Measurements from ENCODE around the gene TMEM260. TPM values are rescaled to one million over a fixed set of nuclear protein-coding genes. Genes with fewer than 3 reads are reported as not detected.
A peak's percentile ranks its signal among the peaks of the same experiment; 100 is the strongest.

Gene TMEM260
- total and polyA plus RNA-seq, 11 donors = 2.5 to 12.8 (median 5.2) TPM

DNA sequence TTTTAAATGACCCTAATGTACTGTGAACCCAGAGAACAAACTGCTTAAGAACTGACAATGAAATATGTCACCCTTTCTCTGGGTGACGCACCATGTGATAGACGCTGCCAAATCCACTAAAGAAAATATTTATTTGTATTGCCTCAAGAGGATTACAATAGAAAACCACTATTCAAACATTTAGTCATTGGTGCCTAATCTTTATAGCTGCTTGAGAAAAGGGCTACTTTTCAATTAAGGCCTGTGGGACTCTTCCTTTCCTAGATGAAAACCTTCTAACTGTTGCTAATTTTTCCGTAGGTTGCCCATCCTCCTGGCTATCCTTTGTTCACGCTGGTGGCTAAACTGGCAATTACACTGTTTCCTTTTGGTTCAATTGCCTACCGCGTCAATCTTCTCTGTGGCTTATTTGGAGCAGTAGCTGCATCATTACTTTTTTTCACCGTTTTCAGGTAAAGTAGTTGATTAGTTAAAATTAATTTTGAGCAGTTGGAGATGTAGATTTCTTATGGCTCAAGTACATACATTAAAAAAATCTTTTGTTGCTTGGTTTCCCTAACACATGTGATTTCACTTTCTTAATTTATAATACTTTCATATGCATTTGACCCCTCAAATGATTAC, 6.0 kb downstream of the TMEM260 start:
- ATAC-seq (no peak), DNase-seq (no peak)
- Histone ChIP-seq H3K27ac (no peak overlapping the region), H3K4me1 (peaks cover 0 to 26% (median 20%) of the 10 kb centered on the region in 12 donors), H3K36me3 (peaks cover 0 to 47% (median 28%) of the 10 kb centered on the region in 9 donors), H3K4me3 (no peak overlapping the region), H3K9me3 (no peaks in the 10 kb centered on the region), H3K27me3 (no peaks in the 10 kb centered on the region)
- intact Hi-C loops (cut with DNase I) = no loop called here
- 83 to 93% (median 90%) methylated on average over 7 of the region's 7 CpGs for WGBS, 4 donors
- TF ChIP-seq POLR2A (IDR thresholded peaks at IDR 0.05) (no peak), CTCF (IDR thresholded peaks at IDR 0.05) (no peak)

GRCh38 chr14:56587701-56588100, 8.1 kb downstream of the TMEM260 start:
- Histone ChIP-seq H3K4me3 (no peak overlapping the region), H3K27me3 (no peaks in the 10 kb centered on the region), H3K27ac (no peak overlapping the region), H3K36me3 (peaks cover 0 to 62% (median 34%) of the 10 kb centered on the region in 9 donors), H3K4me1 (peaks cover 0 to 9% (median under 1%) of the 10 kb centered on the region in 12 donors), H3K9me3 (no peaks in the 10 kb centered on the region)
- no peak for ATAC-seq
- WGBS, 4 donors = 81 to 96% (median 89%) methylated on average over 1 of the region's 1 CpG
- DNase-seq = no peak
- TF ChIP-seq CTCF (IDR thresholded peaks at IDR 0.05) = no peak
- no peak for TF ChIP-seq POLR2A (IDR thresholded peaks at IDR 0.05)
- intact Hi-C loops (cut with DNase I) = no loop called here

- Histone ChIP-seq H3K36me3 (peaks cover 0 to 74% (median 38%) of the 10 kb centered on the region in 9 donors), H3K27me3 (no peaks in the 10 kb centered on the region), H3K9me3 (no peaks in the 10 kb centered on the region), H3K4me3 (no peak overlapping the region), H3K27ac (no peak overlapping the region), H3K4me1 (peaks cover 0 to 9% (median 0%) of the 10 kb centered on the region in 12 donors)
- 50 to 57% (median 55%) methylated on average over 5 of the region's 5 CpGs for WGBS, 4 donors
- DNase-seq (peak in 2 of 5 donors; percentile 13 to 31), ATAC-seq (peak in 3 of 4 donors; percentile 64 to 94 (median 69))
- intact Hi-C loops (cut with DNase I) = no loop called here
- TF ChIP-seq POLR2A (IDR thresholded peaks at IDR 0.05) (no peak), CTCF (IDR thresholded peaks at IDR 0.05) (no peak)
Observed at GRCh38 chr14:56590535-56590960, 10.9 kb downstream of the TMEM260 start.

- intact Hi-C loops (cut with DNase I) = no loop called here
- no peak overlapping the region for H3K27ac ChIP-seq
- H3K27me3 ChIP-seq = no peaks in the 10 kb centered on the region
- H3K4me3 ChIP-seq = no peak overlapping the region
- H3K9me3 ChIP-seq = no peaks in the 10 kb centered on the region
- TF ChIP-seq CTCF (IDR thresholded peaks at IDR 0.05) (no peak), POLR2A (IDR thresholded peaks at IDR 0.05) (no peak)
- WGBS, 4 donors = 72 to 88% (median 84%) methylated on average over 5 of the region's 5 CpGs
- peaks cover 0 to 9% (median 0%) of the 10 kb centered on the region in 12 donors for H3K4me1 ChIP-seq
- peaks cover 0 to 57% (median 22%) of the 10 kb centered on the region in 9 donors for H3K36me3 ChIP-seq
- no peak for DNase-seq
- no peak for ATAC-seq
Observed at GRCh38 chr14:56592746-56593544, 13.3 kb downstream of the TMEM260 start.
